ENCODE measurements around the gene RABL6.

Gene RABL6

DNA sequence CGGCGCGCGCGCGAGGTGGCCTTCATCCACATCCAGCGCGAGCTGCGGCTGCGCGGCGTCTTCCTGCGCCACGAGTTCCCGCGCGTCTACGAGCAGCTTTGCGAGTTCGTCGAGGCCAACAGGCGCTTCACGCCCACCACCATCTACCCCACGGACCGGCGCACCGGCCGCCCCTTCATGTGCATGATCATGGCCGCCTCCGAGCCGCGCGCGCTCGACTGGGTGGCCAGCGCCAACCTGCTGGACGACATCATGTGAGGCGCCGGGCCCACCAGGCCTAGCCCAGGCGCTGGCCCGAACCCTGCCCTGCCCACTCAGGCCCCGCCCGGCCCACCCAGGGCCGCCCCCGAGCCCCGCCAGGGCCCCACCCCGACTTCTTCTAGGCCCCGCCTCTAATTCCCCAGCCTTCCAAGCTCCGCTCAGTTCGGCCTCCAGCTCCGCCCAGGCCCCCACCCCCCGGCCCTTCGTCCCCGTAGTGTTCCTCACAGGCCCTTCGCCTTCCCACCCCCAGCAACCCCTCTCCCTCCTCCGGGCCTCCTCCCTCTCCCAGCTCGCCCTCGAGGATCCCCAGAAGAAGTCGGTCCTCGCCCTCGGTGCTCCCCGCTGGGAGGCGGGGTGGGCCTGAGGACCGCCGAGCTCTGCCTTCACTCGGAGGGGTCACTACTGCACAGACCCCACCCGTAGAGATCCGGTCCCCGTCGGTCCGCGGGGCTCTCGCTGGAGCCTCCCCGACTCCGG, 39.5 kb downstream of the RABL6 start:
- no peak for DNase-seq (ENCODE audit: low spot score)

DNA sequence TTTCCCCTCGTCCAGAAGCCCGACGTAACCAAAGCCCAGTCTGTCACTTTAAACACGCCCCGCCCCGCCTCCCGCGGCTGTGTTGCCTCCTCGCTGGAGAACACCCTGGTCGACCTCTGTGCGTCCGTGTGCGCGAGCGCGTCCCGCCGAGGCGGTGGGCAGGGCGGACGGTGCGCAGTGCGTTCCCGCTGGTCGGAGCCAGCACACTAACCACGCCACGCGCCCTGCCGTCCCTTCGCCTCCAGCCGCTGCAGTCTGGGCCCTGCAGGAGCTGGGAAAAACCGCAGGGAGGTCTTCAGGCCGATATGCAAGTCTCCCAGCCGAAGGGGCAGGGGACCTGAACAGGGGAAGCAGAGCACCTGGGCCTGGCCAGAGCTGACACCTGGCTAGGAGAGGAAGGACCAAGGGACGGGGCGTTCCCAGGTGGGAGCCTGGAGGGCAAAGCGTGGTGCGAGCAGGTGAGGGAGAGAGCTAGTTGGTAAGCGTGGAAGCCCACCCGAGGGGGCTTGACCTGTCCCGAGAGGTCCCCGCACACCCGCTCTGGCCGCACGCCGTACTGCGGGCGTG, 40.2 kb downstream of the RABL6 start:
- DNase-seq (ENCODE audit: low spot score): peak; percentile 77

DNA sequence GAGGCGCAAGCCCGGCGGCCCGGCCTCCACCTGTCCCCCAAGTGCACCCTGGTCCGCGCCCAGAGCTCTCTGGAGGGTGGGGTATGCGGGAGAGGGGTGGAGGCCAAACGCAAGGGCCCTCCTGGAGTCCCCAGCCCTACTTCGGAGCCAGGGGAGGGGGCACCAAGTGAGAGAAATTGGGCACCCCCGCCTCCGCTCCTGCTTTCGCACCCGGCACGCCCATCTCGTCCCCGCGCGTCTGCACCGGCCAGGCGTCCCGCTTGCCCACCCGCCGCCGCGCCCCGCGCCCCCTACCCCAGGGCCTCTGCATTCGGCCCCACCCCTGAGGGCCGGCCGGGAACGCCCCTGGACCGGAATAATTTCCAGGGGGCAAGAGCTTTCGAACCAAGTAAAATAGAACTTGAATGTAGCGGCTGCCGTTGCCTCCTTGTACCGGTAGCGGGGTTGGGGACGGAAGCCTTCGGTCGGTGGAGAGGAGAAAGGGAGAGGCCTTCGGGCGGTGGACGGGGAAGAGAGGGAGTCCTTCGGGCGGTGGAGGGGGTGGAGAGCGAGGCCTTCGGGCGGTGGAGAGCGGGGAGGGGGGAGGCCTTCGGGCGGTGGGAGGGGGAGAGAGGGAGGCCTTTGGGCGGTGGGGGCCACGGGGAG, 40.8 kb downstream of the RABL6 start:
- peak; percentile 20 for DNase-seq (ENCODE audit: low spot score)

GRCh38 chr9:136849038-136849959, 41.6 kb downstream of the RABL6 start, which contains the start of gene PHPT1:
PHPT1 (plus strand) TSS chr9:136849409; CDS start chr9:136849431, 22 bp downstream.
- peak; percentile 97 for DNase-seq (ENCODE audit: low spot score)

DNA sequence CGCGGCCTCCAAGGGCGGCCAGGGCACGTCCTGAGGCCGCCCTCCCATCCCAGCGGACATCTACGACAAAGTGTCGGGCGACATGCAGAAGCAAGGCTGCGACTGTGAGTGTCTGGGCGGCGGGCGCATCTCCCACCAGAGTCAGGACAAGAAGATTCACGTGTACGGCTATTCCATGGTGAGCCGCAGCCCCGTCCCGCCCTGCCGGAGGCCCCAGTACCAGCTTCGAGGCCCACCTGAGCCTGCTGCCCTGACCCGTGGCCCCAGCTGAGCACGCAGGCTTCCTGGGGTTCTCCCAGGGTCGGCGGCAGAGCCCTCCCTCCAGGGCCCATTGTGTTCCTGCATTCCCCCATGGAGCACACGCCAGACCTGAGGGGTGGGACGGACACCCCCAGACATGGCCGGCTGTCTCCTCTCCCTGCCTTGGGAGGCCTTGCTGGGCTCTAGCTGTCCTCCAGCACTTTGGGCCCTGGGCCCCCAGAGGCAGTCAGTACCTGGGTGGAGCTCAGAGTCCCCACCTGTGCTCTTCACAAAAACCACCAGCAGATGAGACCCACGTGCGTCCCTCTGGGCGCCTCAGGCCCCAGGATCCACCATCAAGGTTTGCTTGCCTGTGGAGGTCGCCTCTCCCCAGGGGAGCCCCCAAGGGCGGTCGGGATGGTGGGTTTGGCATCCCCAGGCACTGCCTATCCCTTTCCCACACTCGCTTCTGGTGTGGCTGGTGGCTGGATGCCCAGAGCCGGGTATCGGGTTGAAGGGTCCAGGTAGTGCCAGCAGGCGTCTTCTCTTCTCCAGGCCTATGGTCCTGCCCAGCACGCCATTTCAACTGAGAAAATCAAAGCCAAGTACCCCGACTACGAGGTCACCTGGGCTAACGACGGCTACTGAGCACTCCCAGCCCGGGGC, 42.5 kb downstream of the RABL6 start:
- no peak for DNase-seq (ENCODE audit: low spot score)

DNA sequence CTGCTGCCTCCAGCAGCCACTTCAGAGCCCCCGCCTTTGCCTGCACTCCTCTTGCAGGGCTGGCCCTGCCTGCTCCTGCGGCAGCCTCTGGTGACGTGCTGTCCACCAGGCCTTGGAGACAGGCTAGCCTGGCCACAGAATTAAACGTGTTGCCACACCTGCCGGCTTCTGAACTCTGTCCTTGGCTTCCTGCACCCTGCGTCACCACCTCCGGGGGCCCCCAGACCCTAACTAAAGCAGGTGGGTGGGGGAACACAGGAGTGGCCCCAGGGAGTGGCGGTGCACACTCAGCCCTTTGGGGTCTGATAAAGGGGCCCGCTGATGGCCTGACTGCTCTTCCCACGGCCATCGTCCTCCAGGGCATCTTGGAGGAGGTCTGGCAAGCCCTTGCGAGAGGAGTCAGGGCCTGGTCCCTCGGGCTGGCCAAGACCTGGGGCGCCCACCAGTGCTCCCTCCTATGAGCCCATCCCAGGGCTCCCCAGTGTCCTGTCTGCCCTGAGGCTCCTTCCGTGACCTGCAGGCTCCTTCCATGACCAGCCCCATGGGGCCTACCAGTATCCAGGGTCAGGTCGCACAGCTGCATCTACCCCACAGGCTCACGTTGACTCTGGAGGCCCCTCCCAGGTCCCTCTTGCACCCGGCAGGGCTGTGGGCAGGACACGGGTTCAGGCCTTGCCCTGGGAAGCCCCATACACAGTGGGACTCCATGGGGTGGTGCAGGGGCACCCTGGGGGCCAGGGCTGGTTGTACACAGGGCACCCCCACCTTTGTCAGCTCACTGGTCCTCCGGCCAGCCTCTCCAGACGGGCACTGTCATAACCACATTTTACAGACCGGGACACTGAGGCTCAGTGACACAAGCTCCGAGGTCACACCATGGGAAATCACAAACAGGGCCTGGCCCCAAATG, 43.4 kb downstream of the RABL6 start:
- DNase-seq (ENCODE audit: low spot score): no peak

GRCh38 chr9:136851941-136852663, 44.4 kb downstream of the RABL6 start, which contains the start of gene MAMDC4:
MAMDC4 (plus strand) TSS chr9:136852346; CDS start chr9:136852417, 71 bp downstream.
- DNase-seq (ENCODE audit: low spot score): no peak

DNA sequence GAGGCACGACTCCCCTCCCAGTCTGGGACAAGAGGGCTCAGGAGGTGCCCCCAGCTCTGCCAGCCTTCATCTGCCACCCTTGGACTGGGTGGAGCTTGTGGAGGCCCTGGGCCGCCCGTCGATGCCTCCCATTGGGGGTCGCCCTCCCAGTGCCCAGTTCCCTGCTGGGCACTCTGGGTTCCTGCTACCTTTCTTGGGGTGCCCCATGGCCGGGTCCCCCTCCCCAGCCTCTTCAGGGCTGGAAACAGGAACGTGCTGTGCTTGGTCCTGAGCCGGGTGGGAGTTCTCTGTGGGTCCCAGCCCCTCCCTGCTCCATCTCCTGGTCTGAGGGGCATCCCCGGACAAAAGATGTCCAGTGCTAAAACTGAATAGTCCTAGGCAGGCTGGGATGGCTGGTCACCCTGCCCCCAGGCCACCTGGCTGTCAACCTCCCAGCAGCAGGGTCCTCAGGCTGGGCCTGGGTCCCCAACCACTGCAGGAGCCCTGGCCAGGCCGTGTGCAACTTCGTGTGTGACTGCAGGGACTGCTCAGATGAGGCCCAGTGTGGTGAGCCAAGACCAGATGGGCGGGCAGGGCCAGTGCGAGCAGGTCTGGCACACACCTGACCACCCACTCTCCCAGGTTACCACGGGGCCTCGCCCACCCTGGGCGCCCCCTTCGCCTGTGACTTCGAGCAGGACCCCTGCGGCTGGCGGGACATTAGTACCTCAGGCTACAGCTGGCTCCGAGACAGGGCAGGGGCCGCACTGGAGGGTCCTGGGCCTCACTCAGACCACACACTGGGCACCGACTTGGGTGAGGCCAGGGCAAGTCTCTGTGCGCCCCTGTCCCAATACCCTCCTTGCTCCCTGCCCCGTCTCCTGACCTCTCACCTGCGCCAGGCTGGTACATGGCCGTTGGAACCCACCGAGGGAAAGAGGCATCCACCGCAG, 45.2 kb downstream of the RABL6 start:
- DNase-seq (ENCODE audit: low spot score): no peak

- no peak for DNase-seq (ENCODE audit: low spot score)
Observed at GRCh38 chr9:136853596-136854112, 45.9 kb downstream of the RABL6 start.

DNA sequence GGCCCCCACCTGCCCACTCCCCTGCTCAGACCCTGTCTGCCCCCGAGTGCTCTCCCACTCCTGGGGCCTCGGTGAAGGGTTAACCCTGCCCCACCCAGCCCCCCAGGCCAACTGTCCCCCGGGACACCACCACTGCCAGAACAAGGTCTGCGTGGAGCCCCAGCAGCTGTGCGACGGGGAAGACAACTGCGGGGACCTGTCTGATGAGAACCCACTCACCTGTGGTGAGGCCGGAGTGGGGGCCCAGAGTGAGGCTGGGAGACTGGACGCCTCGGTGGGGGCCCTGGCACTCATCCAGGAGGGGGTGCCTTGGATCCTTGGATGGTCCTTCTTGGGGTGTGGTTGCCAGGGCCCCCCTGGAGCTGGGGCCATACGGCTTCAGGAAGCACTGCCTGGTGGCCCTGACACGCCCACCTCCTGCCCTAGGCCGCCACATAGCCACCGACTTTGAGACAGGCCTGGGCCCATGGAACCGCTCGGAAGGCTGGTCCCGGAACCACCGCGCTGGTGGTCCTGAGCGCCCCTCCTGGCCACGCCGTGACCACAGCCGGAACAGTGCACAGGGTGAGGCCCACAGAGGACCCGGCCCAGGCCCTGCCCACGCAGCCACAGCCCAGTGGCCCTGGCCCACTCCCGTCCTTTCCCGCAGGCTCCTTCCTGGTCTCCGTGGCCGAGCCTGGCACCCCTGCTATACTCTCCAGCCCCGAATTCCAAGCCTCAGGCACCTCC, 46.5 kb downstream of the RABL6 start:
- DNase-seq (ENCODE audit: low spot score): no peak

DNA sequence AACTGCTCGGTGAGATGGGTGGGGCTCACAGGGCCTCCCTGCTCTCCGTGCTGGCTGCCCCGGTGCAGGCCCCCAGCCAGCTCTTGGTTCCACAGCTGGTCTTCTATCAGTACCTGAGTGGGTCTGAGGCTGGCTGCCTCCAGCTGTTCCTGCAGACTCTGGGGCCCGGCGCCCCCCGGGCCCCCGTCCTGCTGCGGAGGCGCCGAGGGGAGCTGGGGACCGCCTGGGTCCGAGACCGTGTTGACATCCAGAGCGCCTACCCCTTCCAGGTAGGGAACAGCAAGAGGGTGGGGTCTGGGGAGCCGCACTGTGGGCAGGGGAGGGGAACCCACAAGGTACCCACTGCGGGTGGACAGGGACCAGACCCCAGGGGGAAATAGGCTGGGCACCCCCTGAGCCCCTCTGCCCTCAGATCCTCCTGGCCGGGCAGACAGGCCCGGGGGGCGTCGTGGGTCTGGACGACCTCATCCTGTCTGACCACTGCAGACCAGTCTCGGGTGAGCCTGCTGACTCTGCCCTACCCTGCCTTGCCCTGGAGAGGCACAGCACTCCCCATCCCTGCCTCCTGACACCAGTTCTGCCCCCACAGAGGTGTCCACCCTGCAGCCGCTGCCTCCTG, 47.2 kb downstream of the RABL6 start:
- no peak for DNase-seq (ENCODE audit: low spot score)

DNA sequence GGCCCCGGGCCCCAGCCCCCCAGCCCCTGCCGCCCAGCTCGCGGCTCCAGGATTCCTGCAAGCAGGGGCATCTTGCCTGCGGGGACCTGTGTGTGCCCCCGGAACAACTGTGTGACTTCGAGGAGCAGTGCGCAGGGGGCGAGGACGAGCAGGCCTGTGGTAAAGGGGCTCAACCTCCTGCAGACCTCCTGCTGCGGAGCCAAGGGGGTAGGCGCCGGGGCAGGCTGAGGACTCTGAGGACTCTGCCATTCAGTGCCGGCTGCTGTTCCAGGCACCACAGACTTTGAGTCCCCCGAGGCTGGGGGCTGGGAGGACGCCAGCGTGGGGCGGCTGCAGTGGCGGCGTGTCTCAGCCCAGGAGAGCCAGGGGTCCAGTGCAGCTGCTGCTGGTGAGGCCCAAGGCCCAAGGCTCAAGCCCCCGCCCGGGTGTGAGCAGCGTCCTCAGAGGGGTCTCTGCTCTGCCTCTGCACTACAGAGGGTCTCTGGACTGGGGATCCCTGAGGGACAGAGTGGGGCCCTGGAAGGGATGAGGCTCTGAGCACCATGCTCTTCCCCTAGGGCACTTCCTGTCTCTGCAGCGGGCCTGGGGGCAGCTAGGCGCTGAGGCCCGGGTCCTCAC, 47.8 kb downstream of the RABL6 start:
- no peak for DNase-seq (ENCODE audit: low spot score)

DNA sequence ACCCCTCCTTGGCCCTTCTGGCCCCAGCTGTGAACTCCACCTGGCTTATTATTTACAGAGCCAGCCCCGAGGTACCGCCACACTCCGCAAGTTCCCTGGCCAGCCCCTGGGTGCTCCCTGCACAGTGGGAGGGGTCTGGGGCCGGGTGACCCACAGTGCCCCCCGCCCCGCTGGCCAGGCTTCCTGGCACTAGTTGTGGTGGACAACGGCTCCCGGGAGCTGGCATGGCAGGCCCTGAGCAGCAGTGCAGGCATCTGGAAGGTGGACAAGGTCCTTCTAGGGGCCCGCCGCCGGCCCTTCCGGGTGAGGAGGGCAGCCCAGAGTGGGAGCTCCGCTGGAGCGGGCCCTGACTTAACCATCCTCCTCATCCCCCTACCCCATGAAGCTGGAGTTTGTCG, 48.3 kb downstream of the RABL6 start:
- no peak for DNase-seq (ENCODE audit: low spot score)

DNA sequence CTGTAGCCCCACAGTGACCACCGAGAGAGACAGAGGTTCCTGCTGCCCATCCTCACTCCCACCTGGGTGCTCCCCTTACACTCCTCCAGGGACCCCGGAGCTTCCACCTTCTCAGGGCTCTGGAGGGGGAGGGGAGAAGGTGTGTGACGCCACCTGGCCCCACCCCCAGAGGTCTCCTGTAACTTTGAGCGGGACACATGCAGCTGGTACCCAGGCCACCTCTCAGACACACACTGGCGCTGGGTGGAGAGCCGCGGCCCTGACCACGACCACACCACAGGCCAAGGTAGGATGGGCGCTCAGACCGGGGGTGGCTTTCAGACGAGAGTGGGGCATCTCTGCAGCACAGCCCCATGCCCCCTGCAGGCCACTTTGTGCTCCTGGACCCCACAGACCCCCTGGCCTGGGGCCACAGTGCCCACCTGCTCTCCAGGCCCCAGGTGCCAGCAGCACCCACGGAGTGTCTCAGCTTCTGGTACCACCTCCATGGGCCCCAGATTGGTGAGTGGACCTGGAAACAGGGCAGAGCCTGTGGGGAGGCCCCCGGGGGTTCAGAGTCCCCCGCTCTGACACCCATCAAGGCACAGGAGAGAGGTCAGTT, 48.9 kb downstream of the RABL6 start:
- no peak for DNase-seq (ENCODE audit: low spot score)

- no peak for DNase-seq (ENCODE audit: low spot score)
Observed at GRCh38 chr9:136857166-136857565, 49.4 kb downstream of the RABL6 start.

Data from COLO829 (cell line).